Measurements from ENCODE around the gene CLCA2.

GRCh38 chr1:86478416-86479156 is 54.6 kb downstream of the CLCA2 start:
- TF ChIP-seq POLR2AphosphoS5 (IDR thresholded peaks at IDR 0.05) = no peak
- no peak for TF ChIP-seq POLR2A (IDR thresholded peaks at IDR 0.05)
- TF ChIP-seq, protein P1, sequence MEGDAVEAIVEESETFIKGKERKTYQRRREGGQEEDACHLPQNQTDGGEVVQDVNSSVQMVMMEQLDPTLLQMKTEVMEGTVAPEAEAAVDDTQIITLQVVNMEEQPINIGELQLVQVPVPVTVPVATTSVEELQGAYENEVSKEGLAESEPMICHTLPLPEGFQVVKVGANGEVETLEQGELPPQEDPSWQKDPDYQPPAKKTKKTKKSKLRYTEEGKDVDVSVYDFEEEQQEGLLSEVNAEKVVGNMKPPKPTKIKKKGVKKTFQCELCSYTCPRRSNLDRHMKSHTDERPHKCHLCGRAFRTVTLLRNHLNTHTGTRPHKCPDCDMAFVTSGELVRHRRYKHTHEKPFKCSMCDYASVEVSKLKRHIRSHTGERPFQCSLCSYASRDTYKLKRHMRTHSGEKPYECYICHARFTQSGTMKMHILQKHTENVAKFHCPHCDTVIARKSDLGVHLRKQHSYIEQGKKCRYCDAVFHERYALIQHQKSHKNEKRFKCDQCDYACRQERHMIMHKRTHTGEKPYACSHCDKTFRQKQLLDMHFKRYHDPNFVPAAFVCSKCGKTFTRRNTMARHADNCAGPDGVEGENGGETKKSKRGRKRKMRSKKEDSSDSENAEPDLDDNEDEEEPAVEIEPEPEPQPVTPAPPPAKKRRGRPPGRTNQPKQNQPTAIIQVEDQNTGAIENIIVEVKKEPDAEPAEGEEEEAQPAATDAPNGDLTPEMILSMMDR (IDR thresholded peaks at IDR 0.05) = no peak

All from suprapubic skin (tissue), 4 donors.